ENCODE measurements around the gene ATP6V0A4.

ATP6V0A4 gene

DNA sequence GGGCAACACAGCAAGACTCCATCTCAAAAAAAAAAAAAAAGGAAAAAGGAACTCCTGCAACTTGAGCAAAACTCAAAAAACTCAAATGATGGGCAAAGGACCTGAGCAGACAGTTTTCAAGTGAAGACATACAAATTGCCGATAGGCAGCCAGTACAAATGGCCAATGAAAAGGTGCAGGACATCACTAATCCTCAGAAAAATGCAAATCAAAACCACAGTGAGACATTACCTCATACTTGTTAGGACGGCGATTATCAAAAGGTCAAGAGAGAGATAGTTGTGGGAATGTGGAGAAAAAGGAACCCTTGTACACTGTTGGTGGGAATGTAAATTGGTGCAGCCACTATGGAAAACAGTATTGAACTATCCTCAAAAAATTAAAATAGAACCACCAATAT is 113.7 kb downstream of the ATP6V0A4 start:
- Histone ChIP-seq H3K9ac (ENCODE audit: low read depth, low read length) (no peak overlapping the region), H3K36me3 (ENCODE audit: insufficient read depth, low read length) (no peaks in the 10 kb centered on the region), H3K9me3 (ENCODE audit: control insufficient read depth, insufficient read depth, low read length) (no peaks in the 10 kb centered on the region), H3K4me1 (ENCODE audit: insufficient read depth, low read length) (no peaks in the 10 kb centered on the region)

DNA sequence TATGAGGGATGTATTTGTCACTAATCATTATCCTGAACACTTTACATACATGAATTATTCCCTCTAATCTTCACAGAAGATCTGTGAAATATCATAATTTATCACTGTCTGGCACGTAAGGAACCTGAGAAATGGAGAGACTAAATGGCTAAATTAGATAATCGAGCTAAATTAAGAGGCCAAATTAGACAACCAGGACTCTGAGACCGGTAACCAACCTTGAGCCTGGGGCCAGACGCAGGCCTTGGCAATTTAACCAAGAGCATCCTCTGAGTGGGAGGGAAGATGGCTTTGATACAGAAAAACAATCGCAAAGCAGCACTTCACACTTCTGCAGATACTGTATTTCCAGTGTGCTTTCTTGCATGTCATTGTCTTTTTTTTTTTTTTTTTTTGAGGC is 118.2 kb downstream of the ATP6V0A4 start:
- Histone ChIP-seq H3K9me3 (ENCODE audit: control insufficient read depth, insufficient read depth, low read length) (no peaks in the 10 kb centered on the region), H3K4me1 (ENCODE audit: insufficient read depth, low read length) (no peaks in the 10 kb centered on the region), H3K36me3 (ENCODE audit: insufficient read depth, low read length) (no peaks in the 10 kb centered on the region), H3K9ac (ENCODE audit: low read depth, low read length) (no peak overlapping the region)

DNA sequence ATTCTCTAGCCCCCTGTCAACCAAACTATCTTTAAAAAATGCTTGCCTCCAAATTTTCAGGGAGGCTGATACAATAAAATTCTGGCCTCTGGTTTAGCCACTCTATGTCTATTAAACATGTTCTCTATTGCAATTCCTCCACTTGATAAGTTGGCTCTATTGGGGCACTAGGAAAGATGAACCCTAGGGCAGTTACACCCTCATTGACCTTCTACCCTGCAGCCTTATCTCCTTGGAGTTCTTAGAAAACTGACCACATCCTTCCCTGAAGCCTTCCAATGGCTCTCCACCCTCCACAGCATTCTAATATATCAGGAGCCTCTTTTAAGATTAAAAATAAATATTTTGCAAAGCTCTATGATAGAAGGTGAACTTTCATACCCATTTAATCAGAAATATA is 127.4 kb downstream of the ATP6V0A4 start:
- Histone ChIP-seq H3K4me1 (ENCODE audit: insufficient read depth, low read length) (peaks cover 2% of the 10 kb centered on the region), H3K9ac (ENCODE audit: low read depth, low read length) (no peak overlapping the region), H3K9me3 (ENCODE audit: control insufficient read depth, insufficient read depth, low read length) (no peaks in the 10 kb centered on the region), H3K36me3 (ENCODE audit: insufficient read depth, low read length) (no peaks in the 10 kb centered on the region)

DNA sequence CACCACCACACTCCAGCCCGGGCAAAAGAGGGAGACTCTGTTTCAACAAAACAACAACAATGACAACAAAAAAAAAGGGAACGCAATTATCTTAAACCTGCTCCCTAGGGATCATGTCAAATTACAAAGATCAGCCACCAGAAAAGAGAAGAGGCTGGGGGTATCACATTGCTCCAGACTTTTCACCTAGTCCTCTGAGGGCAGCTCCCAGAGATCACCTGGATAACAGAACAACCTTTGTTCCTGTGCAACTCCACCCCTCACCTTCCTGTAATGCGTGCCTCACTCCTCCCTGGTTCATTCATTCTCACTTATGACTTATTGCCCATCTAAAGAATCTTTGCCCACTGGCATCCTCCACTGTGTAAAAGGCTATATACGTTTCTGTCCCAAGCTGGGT is 128.6 kb downstream of the ATP6V0A4 start:
- peaks cover 8% of the 10 kb centered on the region for H3K4me1 ChIP-seq (ENCODE audit: insufficient read depth, low read length)
- no peak overlapping the region for H3K9ac ChIP-seq (ENCODE audit: low read depth, low read length)
- H3K9me3 ChIP-seq (ENCODE audit: control insufficient read depth, insufficient read depth, low read length), result no peaks in the 10 kb centered on the region
- no peaks in the 10 kb centered on the region for H3K36me3 ChIP-seq (ENCODE audit: insufficient read depth, low read length)

DNA sequence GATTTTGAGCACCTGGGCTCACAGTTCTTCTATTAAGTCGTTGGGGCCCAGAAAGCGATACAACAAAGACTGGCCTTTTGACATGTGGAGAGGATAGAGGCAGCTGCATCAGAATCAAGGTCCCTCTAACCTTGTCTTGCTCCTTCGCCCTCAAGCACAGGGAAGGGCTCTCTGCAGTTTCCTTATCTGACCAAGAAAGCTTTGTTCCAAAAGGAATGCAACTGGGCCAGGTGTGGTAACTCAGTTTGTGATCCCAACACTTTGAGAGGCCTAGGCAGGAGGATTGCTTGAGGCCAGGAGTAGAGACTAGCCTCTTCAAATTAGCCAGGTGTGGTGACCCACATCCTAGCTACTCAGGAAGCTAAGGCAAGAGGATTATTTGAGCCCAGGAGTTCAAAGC is 129.1 kb downstream of the ATP6V0A4 start:
- Histone ChIP-seq H3K36me3 (ENCODE audit: insufficient read depth, low read length) (no peaks in the 10 kb centered on the region), H3K4me1 (ENCODE audit: insufficient read depth, low read length) (peaks cover 8% of the 10 kb centered on the region), H3K9ac (ENCODE audit: low read depth, low read length) (no peak overlapping the region), H3K9me3 (ENCODE audit: control insufficient read depth, insufficient read depth, low read length) (no peaks in the 10 kb centered on the region)

DNA sequence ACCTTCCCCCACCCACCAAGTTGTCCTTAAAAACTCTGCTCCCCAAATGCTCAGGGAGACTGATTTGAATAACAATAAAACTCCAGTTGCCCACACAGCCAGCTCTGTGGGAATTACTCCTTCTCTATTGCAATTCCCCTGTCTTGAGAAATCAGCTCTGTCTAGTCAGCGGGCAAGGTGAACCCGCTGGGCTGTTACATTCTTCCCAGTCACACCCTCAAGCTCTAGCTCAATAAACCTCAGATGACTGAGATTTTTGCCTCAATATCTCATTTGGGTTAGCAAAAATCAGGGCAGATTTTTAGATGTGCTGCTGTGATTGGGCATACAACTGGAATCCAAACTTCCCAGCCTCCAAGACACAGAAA is 129.8 kb downstream of the ATP6V0A4 start:
- no peaks in the 10 kb centered on the region for H3K36me3 ChIP-seq (ENCODE audit: insufficient read depth, low read length)
- H3K9ac ChIP-seq (ENCODE audit: low read depth, low read length), result no peak overlapping the region
- H3K9me3 ChIP-seq (ENCODE audit: control insufficient read depth, insufficient read depth, low read length), result no peaks in the 10 kb centered on the region
- peaks cover 12% of the 10 kb centered on the region for H3K4me1 ChIP-seq (ENCODE audit: insufficient read depth, low read length)

DNA sequence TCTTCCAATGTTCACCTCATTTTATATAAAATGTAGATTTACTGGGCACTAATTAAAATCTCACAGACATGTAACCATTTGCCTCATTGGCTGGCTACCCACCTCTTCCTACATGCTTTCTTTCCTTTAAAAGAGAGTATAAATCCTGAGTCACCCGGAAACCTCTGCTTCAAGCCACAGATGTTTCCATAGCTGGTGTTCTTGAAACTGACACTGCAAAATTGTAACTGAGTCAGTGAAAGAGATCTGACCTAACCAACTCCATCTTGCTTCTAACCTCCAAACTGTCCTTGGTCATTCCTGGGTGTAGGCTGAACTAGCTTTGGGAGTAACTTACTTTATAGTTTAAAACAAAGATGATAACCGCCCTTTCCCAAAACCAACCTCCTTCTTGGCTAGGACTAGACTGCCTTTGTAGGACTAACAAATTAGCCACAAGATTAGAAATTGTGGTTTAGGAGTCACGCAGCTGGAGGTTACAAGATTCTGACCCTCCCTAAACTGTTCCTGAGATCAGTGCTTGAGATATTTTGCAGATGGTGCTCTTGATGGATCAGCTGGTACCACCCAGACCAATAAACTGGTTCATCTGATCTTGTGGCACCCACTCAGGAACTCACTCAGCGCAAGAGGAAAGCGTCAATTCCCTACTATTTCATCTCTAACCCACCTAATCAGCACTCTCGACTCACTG is 130.3 kb downstream of the ATP6V0A4 start:
- Histone ChIP-seq H3K4me1 (ENCODE audit: insufficient read depth, low read length) (peaks cover 17% of the 10 kb centered on the region), H3K36me3 (ENCODE audit: insufficient read depth, low read length) (no peaks in the 10 kb centered on the region), H3K9ac (ENCODE audit: low read depth, low read length) (no peak overlapping the region), H3K9me3 (ENCODE audit: control insufficient read depth, insufficient read depth, low read length) (no peaks in the 10 kb centered on the region)

DNA sequence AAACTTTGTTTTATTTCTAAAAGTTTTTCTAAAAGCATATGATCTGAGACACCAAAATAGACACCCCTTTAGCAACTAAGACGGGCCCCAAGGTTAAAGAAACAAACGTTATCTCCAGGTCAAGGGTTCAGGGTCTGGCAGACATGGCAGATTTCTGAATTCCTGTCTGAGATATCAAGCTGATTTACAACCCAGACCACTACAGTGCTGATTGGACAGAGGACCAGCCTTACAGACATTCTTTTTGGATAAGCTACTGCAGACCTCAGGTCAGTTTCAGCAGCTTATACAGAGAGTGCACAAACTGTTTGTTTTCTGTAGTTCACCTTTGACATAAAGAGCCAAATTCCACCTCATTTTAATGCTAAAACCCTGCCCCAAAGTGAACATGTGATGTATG is 131.6 kb downstream of the ATP6V0A4 start:
- Histone ChIP-seq H3K9me3 (ENCODE audit: control insufficient read depth, insufficient read depth, low read length) (no peaks in the 10 kb centered on the region), H3K4me1 (ENCODE audit: insufficient read depth, low read length) (peaks cover 22% of the 10 kb centered on the region), H3K36me3 (ENCODE audit: insufficient read depth, low read length) (no peaks in the 10 kb centered on the region), H3K9ac (ENCODE audit: low read depth, low read length) (no peak overlapping the region)

DNA sequence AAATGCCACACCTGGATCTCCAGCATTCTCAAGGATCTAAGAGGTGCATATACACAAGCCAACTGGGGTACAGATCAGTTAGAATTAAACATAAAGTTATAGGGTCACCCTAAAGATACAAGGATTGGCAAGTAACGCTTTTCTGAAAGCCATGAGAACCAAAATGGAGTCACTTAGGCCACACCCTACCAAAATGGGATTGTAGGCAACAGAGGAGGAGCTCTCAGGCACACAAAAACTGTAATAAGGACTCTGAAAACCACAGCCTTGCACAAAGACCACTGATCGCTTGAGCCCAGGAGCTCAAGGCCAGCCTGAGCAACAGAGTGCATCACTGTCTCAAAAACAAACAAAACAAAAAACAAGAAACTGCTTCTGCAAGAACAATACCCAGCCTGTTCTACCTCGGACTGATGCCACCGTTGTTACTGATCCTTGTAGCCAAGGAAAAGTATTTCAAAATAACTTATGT is 132.3 kb downstream of the ATP6V0A4 start:
- H3K9me3 ChIP-seq (ENCODE audit: control insufficient read depth, insufficient read depth, low read length), result no peaks in the 10 kb centered on the region
- H3K9ac ChIP-seq (ENCODE audit: low read depth, low read length), result no peak overlapping the region
- H3K4me1 ChIP-seq (ENCODE audit: insufficient read depth, low read length), result peaks cover 22% of the 10 kb centered on the region
- H3K36me3 ChIP-seq (ENCODE audit: insufficient read depth, low read length), result no peaks in the 10 kb centered on the region

DNA sequence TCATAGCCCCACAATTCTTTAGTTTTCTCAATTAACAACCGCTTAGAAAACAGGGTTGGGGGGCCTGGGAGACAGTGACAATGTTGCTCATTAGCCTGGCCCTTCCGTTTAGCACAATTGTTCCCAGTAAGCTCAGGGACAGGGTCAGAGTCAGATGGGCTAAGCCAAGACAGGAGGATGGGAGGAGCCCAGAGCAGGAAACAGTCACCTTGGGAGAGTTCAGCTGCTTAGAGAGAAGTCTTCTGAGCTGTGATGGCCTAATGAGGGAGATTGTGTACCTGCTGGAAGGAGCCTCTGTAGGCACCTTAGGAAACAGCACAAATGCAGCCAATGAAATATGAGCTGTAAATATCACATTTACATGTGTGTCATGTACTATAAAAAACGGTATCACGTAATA is 132.7 kb downstream of the ATP6V0A4 start:
- Histone ChIP-seq H3K36me3 (ENCODE audit: insufficient read depth, low read length) (no peaks in the 10 kb centered on the region), H3K9ac (ENCODE audit: low read depth, low read length) (peak overlapping the region; percentile 46), H3K4me1 (ENCODE audit: insufficient read depth, low read length) (peaks cover 22% of the 10 kb centered on the region), H3K9me3 (ENCODE audit: control insufficient read depth, insufficient read depth, low read length) (no peaks in the 10 kb centered on the region)

DNA sequence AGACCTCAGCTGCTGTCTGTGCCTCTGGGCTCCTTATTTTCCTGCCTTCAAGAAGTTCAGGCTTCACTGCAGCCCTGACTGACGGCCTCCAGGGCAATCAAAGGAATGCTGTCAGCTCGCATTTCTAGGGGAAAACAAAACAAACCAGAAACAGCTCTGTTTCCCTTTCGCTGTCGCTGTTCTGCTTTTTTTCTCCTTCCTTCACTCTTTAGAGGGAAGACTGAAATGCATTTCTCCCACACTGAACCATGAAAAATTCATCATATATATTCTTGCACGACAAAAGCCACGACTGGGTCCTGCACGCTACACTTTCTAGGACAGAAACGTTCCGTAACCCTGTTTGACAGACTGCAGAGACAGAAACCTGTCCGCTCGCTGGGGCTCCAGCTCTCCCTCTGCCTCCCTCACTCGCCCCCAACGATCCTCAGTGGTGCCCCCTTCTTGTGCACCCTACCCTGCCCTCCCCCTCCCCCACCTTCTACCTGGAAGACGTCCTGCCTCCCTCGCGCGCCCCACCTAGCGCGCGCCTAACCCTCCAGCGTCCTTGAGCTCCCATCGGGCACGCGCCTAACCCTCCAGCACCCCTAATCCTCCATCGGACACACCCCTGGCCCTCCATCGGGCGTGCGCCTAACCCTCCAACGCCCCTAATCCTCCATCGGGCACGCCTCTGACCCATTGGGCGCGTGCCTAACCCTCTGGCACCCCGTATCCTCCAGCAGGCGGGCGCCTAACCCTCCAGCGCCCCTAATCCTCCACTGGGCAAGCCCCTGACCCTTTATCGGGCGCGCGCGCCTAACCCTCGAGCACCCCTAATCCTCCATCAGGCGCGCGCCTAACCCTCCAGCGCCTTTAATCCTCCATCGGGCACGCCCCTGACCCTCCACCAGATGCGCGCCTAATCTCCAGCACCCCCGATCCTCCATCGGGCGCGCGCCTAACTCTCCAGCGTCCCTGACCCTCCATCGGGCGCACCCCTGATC is 134.0 kb downstream of the ATP6V0A4 start:
- Histone ChIP-seq H3K36me3 (ENCODE audit: insufficient read depth, low read length) (no peaks in the 10 kb centered on the region), H3K9me3 (ENCODE audit: control insufficient read depth, insufficient read depth, low read length) (no peaks in the 10 kb centered on the region), H3K4me1 (ENCODE audit: insufficient read depth, low read length) (peaks cover 22% of the 10 kb centered on the region), H3K9ac (ENCODE audit: low read depth, low read length) (peak overlapping the region; percentile 93)

DNA sequence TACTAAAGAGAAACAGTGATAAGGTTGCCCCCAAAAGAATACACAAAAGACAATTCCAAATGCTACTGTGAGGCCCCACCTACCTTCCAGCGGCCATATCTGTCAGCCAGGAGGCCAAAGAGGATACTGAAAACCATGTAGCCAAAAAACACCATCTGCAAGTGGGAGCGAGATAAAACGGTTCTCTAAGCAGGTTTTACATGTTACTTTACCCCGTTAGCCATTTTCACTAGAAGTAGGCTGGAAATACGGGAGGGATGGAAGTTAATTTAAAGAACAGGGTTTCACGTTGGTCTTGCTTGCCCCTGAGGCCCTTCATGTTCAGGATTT is 135.0 kb downstream of the ATP6V0A4 start:
- Histone ChIP-seq H3K9me3 (ENCODE audit: control insufficient read depth, insufficient read depth, low read length) (no peaks in the 10 kb centered on the region), H3K9ac (ENCODE audit: low read depth, low read length) (no peak overlapping the region), H3K4me1 (ENCODE audit: insufficient read depth, low read length) (peaks cover 22% of the 10 kb centered on the region), H3K36me3 (ENCODE audit: insufficient read depth, low read length) (no peaks in the 10 kb centered on the region)

DNA sequence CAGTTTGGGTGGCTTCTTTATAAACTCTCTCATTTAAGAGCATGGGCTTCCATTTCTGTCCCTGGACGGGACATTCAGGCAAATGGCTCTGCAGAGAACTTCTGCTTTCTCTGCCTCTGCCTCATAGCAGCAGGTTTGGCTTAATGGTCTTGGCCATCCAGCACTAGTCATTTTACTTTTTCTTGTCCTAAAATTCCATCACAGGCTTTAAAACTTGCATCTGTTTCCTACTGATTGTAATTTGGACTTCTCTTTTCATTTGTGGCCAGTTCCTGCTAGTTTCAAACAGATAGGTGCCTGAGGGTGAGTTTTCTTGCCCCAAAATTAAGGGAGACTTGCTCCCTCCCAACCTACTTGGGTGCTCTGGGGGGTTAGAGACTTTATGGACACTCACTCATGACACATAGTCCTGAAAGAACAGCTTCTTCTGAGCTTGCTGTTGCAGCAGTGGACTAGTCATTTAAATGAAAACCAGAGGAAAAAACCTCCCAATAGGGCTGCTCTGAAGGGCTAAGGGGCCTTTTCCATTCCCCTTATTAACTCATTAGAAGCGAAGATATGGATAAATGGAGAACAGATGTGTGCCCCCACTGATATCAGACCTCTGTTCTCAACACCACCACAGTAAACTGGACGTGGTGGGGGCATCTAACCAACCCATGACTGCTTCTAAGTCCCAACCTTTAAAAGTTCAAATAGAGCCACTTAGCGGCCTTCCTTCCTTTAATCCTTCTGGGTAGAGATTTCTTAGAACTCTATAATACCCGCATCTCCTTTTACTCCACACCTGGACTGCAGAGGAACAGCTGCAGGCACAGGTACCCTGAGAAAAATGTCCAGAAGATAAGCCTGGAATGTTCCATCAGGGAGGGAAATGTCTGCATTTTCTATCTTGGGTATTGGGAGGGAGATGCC is 135.7 kb downstream of the ATP6V0A4 start:
- Histone ChIP-seq H3K36me3 (ENCODE audit: insufficient read depth, low read length) (no peaks in the 10 kb centered on the region), H3K9me3 (ENCODE audit: control insufficient read depth, insufficient read depth, low read length) (no peaks in the 10 kb centered on the region), H3K4me1 (ENCODE audit: insufficient read depth, low read length) (peaks cover 22% of the 10 kb centered on the region)

DNA sequence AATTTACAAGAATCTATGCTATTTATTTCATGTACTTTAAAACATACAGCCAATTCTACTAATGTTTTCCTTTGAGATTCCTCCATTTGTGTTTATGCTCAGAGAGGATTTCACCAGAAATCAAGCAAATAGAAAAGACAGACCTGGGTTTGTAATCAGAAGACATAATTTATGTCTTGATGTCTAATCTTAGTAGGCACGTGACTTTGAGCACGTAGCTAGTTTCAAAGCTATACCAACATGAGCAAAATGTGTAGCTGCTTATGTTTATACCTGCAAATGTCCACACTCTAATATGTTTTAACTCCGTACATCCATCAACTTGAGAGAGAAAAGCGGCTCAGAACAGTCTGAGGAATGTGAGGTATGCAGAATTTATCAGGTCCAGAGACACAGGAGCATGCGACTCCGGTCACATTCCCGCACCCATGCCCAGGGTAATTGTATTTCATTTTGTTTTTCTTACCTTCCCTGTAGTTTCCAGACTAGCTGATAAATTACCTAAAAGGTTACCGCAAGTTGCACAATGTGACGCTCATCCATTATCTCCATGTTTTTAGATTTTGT is 136.8 kb downstream of the ATP6V0A4 start:
- Histone ChIP-seq H3K9ac (ENCODE audit: low read depth, low read length) (no peak overlapping the region), H3K9me3 (ENCODE audit: control insufficient read depth, insufficient read depth, low read length) (no peaks in the 10 kb centered on the region), H3K36me3 (ENCODE audit: insufficient read depth, low read length) (no peaks in the 10 kb centered on the region), H3K4me1 (ENCODE audit: insufficient read depth, low read length) (peaks cover 22% of the 10 kb centered on the region)

More for the DNA sequence above, 135.7 kb downstream of the ATP6V0A4 start:
- H3K9ac ChIP-seq (ENCODE audit: low read depth, low read length), result no peak overlapping the region
